H9 (cell line): Measurements from ENCODE around the gene FARSA. TPM values are rescaled to one million over a fixed set of nuclear protein-coding genes. Genes with fewer than 3 reads are reported as not detected.
A peak's percentile ranks its signal among the peaks of the same experiment; 100 is the strongest.

Experiments used
- DNase-seq: peaks from one replicate; pipeline ENCODE4 v3.0.0-alpha.2; 2017
- H2AFZ ChIP-seq: one replicate; pipeline ENCODE4 v1.6.1; 2013; ENCODE audit warnings: mild to moderate bottlenecking, low read length, control low read depth, moderate library complexity
- H2AK5ac ChIP-seq: 2 replicates; pipeline ENCODE4 v1.6.1; 2013; ENCODE audit warnings: low read length, control low read depth, mixed read lengths; ENCODE audit not compliant: insufficient read length
- H2BK120ac ChIP-seq: one replicate; pipeline ENCODE4 v1.6.1; 2013; ENCODE audit warnings: low read depth, mild to moderate bottlenecking, low read length, control low read depth, inconsistent platforms; ENCODE audit not compliant: poor library complexity, severe bottlenecking
- H2BK12ac ChIP-seq: 2 replicates; pipeline ENCODE4 v1.6.1; 2013; ENCODE audit warnings: low read length, control low read depth, mixed read lengths, low read depth; ENCODE audit not compliant: insufficient read length
- H2BK15ac ChIP-seq: 2 replicates; pipeline ENCODE4 v1.6.1; 2013; ENCODE audit warnings: low read depth, low read length, control low read depth
- H2BK20ac ChIP-seq: one replicate; pipeline ENCODE4 v1.6.1; 2013; ENCODE audit warnings: low read depth, mild to moderate bottlenecking, low read length, control low read depth, inconsistent platforms; ENCODE audit not compliant: poor library complexity, severe bottlenecking
- H2BK5ac ChIP-seq: 2 replicates; pipeline ENCODE4 v1.6.1; 2013; ENCODE audit warnings: low read length, control low read depth, mixed read lengths; ENCODE audit not compliant: insufficient read length
- H3K14ac ChIP-seq: 2 replicates; pipeline ENCODE4 v1.6.1; 2013; ENCODE audit warnings: low read length, control low read depth; ENCODE audit not compliant: insufficient read depth
- H3K18ac ChIP-seq: 2 replicates; pipeline ENCODE4 v1.6.1; 2013; ENCODE audit warnings: low read depth, mild to moderate bottlenecking, mixed read lengths, low read length, control low read depth; ENCODE audit not compliant: insufficient read length
- H3K23ac ChIP-seq: 2 replicates; pipeline ENCODE4 v1.6.1; 2013; ENCODE audit warnings: low read length, control low read depth, mixed read lengths, low read depth; ENCODE audit not compliant: insufficient read length
- H3K23me2 ChIP-seq: 2 replicates; pipeline ENCODE4 v1.6.1; 2013; ENCODE audit warnings: low read depth, mild to moderate bottlenecking, mixed read lengths, low read length, control low read depth; ENCODE audit not compliant: insufficient read length, poor library complexity, severe bottlenecking
- H3K27ac ChIP-seq: 2 replicates; pipeline ENCODE4 v1.5.1; 2013; ENCODE audit warnings: low read length, control low read depth, mixed read lengths, low read depth; ENCODE audit not compliant: insufficient read length
- H3K27me3 ChIP-seq: 2 replicates; pipeline ENCODE4 v1.6.1; 2013; ENCODE audit warnings: low read length, control low read depth, inconsistent platforms; ENCODE audit not compliant: insufficient read depth
- H3K4ac ChIP-seq: 2 replicates; pipeline ENCODE4 v1.6.1; 2013; ENCODE audit warnings: low read depth, mild to moderate bottlenecking, control low read depth, inconsistent platforms, low read length, moderate library complexity
- H3K4me1 ChIP-seq: 2 replicates; pipeline ENCODE4 v1.6.1; 2013; ENCODE audit warnings: low read length, control low read depth, inconsistent platforms; ENCODE audit not compliant: insufficient read depth
- H3K4me2 ChIP-seq: 2 replicates; pipeline ENCODE4 v1.6.1; 2013; ENCODE audit warnings: low read length, control low read depth, mixed read lengths; ENCODE audit not compliant: insufficient read length, insufficient read depth
- H3K56ac ChIP-seq: 2 replicates; pipeline ENCODE4 v1.6.1; 2013; ENCODE audit warnings: low read depth, mild to moderate bottlenecking, mixed read lengths, low read length, control low read depth; ENCODE audit not compliant: insufficient read length
- H3K79me1 ChIP-seq: 2 replicates; pipeline ENCODE4 v1.6.1; 2013; ENCODE audit warnings: low read depth, mild to moderate bottlenecking, moderate library complexity, low read length, control low read depth, inconsistent platforms; ENCODE audit not compliant: insufficient read depth, poor library complexity, severe bottlenecking
- H3K79me2 ChIP-seq: 2 replicates; pipeline ENCODE4 v1.6.1; 2013; ENCODE audit warnings: low read length, control low read depth, inconsistent platforms; ENCODE audit not compliant: insufficient read depth
- H3K9ac ChIP-seq: 2 replicates; pipeline ENCODE4 v1.6.1; 2013; ENCODE audit warnings: low read length, control low read depth, mixed read lengths; ENCODE audit not compliant: insufficient read length; ENCODE audit errors: extremely low read depth
- H3K9me3 ChIP-seq: one replicate; pipeline ENCODE4 v1.6.1; 2013; ENCODE audit warnings: low read depth, low read length, inconsistent platforms; ENCODE audit not compliant: control insufficient read depth
- H3T11ph ChIP-seq: one replicate; pipeline ENCODE4 v1.6.1; 2013; ENCODE audit warnings: mild to moderate bottlenecking, low read length, control low read depth, inconsistent platforms
- H4K20me1 ChIP-seq: one replicate; pipeline ENCODE4 v1.6.1; 2013; ENCODE audit not compliant: control insufficient read depth, insufficient read length, insufficient read depth
- H4K5ac ChIP-seq: 2 replicates; pipeline ENCODE4 v1.6.1; 2013; ENCODE audit warnings: low read depth, mild to moderate bottlenecking, mixed read lengths, low read length, control low read depth; ENCODE audit not compliant: insufficient read length
- H4K8ac ChIP-seq: replicated peaks from 2 replicates; pipeline ENCODE4 v1.6.1; 2013; ENCODE audit warnings: low read length, control low read depth, mixed read lengths, low read depth; ENCODE audit not compliant: insufficient read length
- H4K91ac ChIP-seq: 2 replicates; pipeline ENCODE4 v1.6.1; 2013; ENCODE audit warnings: low read depth, mild to moderate bottlenecking, moderate library complexity, mixed read lengths, low read length, control low read depth; ENCODE audit not compliant: insufficient read length
- H3K27ac Mint-ChIP-seq, 3 experiments: 2 replicates in 2 of 3; 3 replicates in 1 of 3; pipeline ENCODE4 v1.8.0; 2020 to 2021; ENCODE audit warnings: mixed read lengths in 3 of 3, mild to moderate bottlenecking in 1 of 3, moderate library complexity in 1 of 3
- H3K27me3 Mint-ChIP-seq: 2 replicates; pipeline ENCODE4 v1.8.0; 2021; ENCODE audit warnings: low read depth, mild to moderate bottlenecking, moderate library complexity, mixed read lengths
- H3K36me3 Mint-ChIP-seq, 3 experiments: 2 replicates in 2 of 3; 3 replicates in 1 of 3; pipeline ENCODE4 v1.8.0; 2020 to 2021; ENCODE audit warnings: low read depth in 3 of 3, mixed read lengths in 3 of 3; ENCODE audit not compliant: insufficient read depth in 1 of 3
- H3K4me1 Mint-ChIP-seq, 2 experiments: 2 replicates each; pipeline ENCODE4 v1.8.0; 2020; ENCODE audit warnings: mixed read lengths in 2 of 2
- H3K4me3 Mint-ChIP-seq, 2 experiments: 2 replicates in 1 of 2; 3 replicates in 1 of 2; pipeline ENCODE4 v1.8.0; 2020 to 2021; ENCODE audit warnings: mild to moderate bottlenecking in 2 of 2, mixed read lengths in 2 of 2, moderate library complexity in 1 of 2
- H3K9me3 Mint-ChIP-seq, 2 experiments: 2 replicates in 1 of 2; 3 replicates in 1 of 2; pipeline ENCODE4 v1.8.0; 2020; ENCODE audit warnings: mild to moderate bottlenecking in 2 of 2, mixed read lengths in 2 of 2, moderate library complexity in 1 of 2
- CTCF ChIP-seq: fragments of 200-600 bp; sonication (generic); conservative IDR thresholded peaks from 3 replicates; pipeline ENCODE4 v1.8.0; 2021; ENCODE audit warnings: antibody characterized with exemption, mild to moderate bottlenecking
- WGBS: extraction: QIAGEN DNeasy Blood & Tissue Kit; methylation state at CpG from one replicate; pipeline ENCODE4 v1.1.7; 2013; ENCODE audit warnings: missing lambda C conversion rate, low lambda C conversion rate, mixed read lengths; ENCODE audit not compliant: insufficient read length; ENCODE audit errors: extremely low coverage; 5-methylcytosine and 5-hydroxymethylcytosine counted together
- total RNA-seq: library from RNA; stranded (reverse); gene quantifications from 2 replicates; pipeline ENCODE4 v1.2.1, GENCODE V29; 2021

Gene FARSA
- total RNA-seq, 1 experiment from 2014 or later: 110 TPM

- no peak overlapping the region for H3K4me3 Mint-ChIP-seq
- H3K4me1 ChIP-seq: no peaks in the 10 kb centered on the region
- H3K9ac ChIP-seq: no peak overlapping the region
- H3K27me3 ChIP-seq: no peaks in the 10 kb centered on the region
- H3K79me1 ChIP-seq: no peaks in the 10 kb centered on the region
- H2BK5ac ChIP-seq: no peak overlapping the region
- no peaks in the 10 kb centered on the region for H4K20me1 ChIP-seq
- H3K18ac ChIP-seq: no peak overlapping the region
- H3K9me3 ChIP-seq: no peaks in the 10 kb centered on the region
- H3T11ph ChIP-seq: no peak overlapping the region
- H3K14ac ChIP-seq: no peak overlapping the region
- H2BK20ac ChIP-seq: no peak overlapping the region
- H3K4ac ChIP-seq: no peak overlapping the region
- H3K23ac ChIP-seq: no peak overlapping the region
- H3K27ac ChIP-seq: no peak overlapping the region
- H2AFZ ChIP-seq: no peak overlapping the region
- no peak overlapping the region for H2BK120ac ChIP-seq
- WGBS: no CpG with 5 or more reads among the region's 16 CpGs
- no peak overlapping the region for H3K4me2 ChIP-seq
- peak; percentile 23 for DNase-seq
- H3K23me2 ChIP-seq: no peaks in the 10 kb centered on the region
- no peak for TF ChIP-seq CTCF
- no peak overlapping the region for H4K8ac ChIP-seq
- no peak overlapping the region for H3K56ac ChIP-seq
- H2BK12ac ChIP-seq: no peak overlapping the region
- peaks cover 0 to 7% of the 10 kb centered on the region in 2 experiments; a peak in 1 of 4 replicates for H3K4me1 Mint-ChIP-seq
- no peaks in the 10 kb centered on the region for H3K79me2 ChIP-seq
- H4K91ac ChIP-seq: no peak overlapping the region
- H3K27me3 Mint-ChIP-seq: peaks cover 27% of the 10 kb centered on the region
- no peak overlapping the region for H2AK5ac ChIP-seq
- no peak overlapping the region for H3K27ac Mint-ChIP-seq
- H2BK15ac ChIP-seq: no peak overlapping the region
- H3K9me3 Mint-ChIP-seq: no peaks in the 10 kb centered on the region
- no peaks in the 10 kb centered on the region; a peak in 1 of 7 replicates for H3K36me3 Mint-ChIP-seq
- no peak overlapping the region for H4K5ac ChIP-seq
Observed at GRCh38 chr19:12973236-12973635, 39.7 kb upstream of the FARSA start.
